ENCODE data around the gene CNOT10.
A peak's percentile ranks its signal among the peaks of the same experiment; 100 is the strongest.
"Not testable (repeated sequence)": the region's sequence is repeated elsewhere in the genome, so short reads cannot be mapped to it uniquely, and the experiment has no call there.

CNOT10 gene

DNA sequence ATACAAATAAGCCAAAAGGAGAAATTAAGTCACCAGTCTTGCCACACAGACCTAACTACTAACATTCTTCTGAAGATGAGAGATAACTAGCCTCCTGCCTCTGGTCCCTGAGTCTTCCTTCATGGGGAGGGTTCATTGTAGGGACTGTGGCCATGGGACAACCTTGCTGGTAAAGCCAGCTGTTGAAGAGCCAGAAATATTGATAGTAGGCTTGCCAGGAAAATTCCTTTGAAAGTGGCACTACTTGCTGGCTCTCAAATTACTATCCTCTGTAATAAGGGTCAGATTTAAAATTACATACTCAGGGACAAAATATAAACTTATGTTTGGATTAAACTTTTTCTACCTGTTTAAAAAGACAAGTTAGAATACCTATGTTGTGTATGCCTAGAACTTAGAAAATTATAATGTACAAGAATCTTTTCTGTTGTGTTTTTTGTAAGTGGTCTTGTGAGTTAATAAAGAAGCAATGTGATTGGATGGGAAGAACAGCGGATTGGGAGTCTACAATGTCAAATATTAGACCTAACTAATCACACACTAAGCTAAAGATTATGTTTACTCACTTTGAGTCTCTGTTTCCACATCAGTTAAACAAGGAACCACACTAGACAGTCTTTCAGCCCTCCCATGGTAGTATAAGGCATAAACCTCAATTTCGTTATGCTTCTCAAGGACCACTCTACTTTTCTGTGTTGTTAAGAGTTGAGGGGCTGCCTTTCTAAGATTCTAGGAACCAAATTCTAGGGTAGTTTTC lies 72.8 kb downstream of the CNOT10 start:
- DNase-seq (ENCODE audit: low read depth in 3 of 3) = no peak

DNA sequence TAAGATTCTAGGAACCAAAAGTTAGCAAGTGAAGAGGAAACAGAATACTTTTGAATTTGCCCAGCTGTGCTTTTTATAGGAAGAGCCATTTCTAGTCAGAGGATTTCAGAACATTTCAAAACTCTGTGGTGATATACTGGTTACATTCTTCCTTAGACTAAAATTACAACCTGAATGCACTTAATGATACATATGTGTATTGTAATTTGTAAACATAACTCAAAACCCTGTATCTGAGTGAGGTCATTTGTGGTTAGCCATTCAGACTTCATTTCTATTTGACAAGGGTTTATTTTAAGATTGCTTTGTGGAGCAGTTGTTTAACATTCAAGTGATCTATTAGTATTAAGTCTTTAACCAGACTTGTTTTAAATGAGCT lies 73.4 kb downstream of the CNOT10 start:
- no peak for DNase-seq (ENCODE audit: low read depth in 3 of 3)

DNA sequence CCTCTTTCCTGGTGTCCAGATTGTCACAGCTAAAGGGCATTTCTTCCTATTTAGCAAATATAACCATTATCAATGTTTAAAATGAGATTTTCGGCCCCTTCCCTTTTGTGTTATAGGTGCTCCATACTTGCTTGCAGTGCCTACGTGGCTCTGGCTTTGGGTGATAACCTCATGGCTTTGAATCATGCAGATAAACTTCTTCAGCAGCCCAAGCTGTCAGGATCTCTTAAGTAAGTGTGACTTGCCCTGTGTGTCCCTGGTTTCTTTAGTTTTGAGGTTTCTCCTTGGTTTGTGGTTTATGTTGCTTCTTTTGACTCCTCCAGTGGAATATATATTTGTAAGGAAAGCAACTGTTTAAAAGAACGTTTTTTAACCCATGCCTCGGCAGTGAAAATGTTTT lies 74.4 kb downstream of the CNOT10 start:
- DNase-seq (ENCODE audit: low read depth in 3 of 3) = no peak

DNA sequence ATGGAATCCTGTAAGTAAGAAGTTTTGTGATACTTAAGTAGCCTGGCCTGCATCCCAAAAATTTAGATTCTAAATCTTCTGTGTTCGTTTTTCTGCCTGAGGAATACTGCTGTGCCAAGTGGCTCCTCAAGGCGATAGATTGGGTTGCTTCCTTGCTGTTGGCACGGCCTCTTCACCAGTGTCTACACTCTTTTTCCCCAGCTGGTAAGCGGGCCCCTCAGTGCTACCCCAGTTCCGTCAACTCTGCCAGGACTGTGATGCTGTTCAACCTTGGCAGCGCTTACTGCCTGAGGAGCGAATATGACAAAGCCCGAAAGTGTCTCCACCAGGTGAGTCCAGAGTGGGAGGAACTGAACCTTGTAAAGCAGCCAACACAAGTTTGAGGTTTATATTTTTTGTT lies 79.5 kb downstream of the CNOT10 start:
- no peak for DNase-seq (ENCODE audit: low read depth in 3 of 3)

DNA sequence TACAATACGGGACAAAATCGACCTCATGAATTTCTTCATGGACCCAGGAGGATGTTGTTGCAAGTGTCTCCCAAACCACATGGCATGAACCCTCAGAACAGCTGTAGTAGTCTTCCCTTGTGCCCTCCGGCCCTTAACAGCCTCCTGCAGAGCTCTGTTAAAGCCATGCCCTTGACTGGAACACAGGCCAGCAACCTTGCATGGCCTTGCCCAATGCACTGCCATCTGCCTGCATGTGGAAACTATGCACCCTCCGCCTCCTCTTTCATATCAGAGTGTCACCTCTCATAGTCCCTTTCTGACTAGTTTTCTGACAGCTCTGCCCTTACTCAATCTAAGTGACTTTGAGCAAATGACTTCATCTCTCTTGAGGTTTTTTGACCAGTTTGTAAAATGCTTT lies 93.4 kb downstream of the CNOT10 start:
- peak in 2 of 3 donors; percentile 18 to 19 for DNase-seq (ENCODE audit: low read depth in 3 of 3)

DNA sequence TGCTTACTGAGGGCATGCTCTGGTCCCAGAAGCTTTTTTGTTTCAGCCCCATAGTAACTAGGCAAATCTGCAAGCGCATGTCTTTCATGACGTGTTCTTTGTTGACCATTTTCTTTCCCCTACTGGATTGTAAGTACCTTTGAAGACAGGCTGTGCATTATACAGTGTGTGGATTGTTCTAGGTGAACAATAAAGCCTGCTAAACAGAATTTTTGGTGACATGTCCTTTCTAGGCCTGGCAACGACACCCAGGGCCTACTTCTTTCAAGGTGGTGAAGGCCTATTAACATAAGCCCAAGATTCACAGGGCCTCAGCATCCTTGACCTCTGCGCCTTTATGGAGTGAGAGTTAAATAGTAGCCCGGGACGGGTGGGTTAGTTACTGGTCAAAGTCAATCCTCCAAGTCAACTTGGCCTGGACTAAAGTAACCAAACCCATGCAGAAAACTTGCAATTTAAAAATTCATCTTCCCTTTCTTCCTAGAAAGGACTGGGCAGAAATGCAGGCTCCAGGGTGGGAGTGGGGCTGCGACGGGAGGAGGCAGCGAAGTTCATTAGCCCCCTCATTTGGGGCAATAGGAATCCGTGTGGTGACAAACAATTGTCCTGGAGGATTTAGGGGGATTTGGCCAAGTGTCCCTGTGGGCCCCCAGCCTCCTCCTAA lies 95.2 kb downstream of the CNOT10 start:
- no peak for DNase-seq (ENCODE audit: low read depth in 3 of 3)

DNA sequence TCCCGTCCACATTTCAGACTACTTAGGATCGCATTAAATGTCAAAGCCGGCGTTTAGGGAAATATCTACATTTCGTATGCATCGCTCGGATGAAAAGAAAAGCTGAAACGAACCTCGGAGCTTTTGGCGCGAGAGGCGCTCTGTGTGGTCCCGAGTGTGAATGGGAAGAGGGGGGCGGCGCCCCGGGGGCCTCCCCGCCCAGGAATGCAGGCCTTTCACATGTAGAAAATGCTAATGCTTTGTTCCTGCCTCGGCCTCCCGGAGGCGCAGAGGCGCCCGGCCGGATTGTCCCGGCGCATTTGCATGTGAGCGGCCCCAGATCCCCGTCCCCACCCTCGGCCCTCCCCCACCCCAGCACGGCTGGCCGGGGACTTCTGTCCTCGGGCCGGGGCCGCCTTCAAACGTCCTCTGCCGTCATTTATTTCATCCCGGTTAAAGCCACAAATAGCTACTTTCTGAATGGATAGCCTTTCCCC lies 95.8 kb downstream of the CNOT10 start:
- DNase-seq (ENCODE audit: low read depth in 3 of 3) = no peak

DNA sequence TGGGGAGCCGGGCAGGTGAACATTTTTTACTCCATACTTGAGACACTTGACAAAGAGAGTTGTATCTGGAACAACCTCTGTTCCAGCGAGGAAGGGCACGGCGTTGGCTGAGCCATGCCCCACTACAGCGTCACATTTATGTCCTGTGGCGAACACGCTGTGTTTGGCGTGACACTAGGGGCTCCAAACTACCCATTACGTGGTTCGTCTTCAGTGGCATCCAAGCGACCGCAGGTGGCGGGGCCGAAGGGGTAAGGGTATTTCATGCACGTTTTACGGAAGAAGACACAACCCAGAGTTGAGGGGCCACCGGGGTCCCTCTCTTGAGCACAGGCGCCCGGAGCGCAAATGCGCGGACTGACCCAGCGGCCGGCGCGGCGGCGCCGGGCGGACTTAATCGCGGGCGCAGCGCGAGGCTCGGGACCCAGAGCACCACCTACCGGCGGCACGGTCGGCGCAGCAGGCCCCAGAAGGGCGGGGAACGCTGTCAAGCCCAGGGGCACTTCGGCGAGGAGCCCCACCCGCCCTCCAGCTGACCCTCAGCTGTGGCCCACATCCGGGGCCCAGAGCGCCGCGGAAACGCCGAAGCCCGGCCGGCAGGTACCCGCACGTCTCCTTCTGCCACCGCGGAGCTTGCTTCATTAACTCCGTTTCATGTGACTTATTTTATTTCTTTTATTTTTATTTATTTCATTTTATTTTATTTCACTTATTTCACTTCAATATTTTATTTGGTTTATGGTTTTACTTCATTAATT lies 96.4 kb downstream of the CNOT10 start:
- DNase-seq (ENCODE audit: low read depth in 3 of 3) = peak; percentile 37 to 64 (median 40)

DNA sequence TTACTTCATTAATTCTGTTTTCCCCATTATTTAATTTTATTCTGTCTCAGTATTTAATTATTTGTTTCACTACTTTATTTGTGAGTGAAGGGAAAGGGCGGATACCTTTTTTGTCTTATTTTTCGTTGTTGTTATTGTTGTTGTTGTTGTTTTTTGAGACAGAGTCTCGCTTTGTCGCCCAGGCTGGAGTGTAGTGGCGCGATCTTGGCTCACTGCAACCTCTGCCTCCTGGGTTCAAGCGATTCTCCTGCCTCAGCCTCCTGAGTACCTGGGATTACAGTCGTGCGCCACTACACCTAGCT lies 96.9 kb downstream of the CNOT10 start:
- DNase-seq (ENCODE audit: low read depth in 3 of 3) = not testable (repeated sequence)

DNA sequence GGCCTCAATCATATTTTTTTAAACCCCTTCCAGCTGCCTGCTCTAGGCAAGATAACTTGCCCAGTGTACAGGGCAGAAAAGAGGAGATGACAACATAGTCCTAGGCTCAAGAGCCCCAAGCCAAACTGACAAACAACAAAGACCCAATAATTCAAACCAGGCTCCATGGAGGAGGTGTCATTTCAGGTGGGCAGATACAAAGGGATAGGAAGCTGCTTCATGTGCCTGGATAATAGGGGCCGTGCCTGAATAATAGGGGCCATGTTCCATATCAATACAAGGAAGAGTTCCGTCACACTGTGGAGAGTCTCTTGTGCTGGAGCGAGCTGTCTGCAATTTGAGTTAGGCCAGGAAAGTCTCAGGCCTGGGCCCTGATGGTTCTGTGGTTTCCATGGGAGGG lies 97.4 kb downstream of the CNOT10 start:
- DNase-seq (ENCODE audit: low read depth in 3 of 3) = no peak

DNA sequence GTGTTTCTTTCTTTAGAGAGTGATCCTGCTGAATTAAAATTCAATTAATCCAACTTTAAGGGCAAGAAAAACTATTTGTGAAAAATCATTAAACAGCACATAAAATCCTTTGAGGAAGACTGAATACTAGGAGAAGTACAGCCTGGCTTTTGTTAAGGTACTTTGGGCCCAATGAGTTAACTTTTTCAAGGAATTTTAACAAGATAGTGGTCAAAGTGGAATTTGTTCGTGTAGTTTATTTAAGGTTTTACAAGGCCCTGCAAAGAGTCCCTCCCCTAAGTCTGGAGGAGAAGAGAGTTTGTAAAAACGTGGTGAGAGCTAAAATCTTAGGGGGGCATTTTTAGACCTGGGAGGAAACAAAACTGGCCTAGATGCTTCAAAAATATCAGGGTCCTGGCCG lies 106.8 kb downstream of the CNOT10 start:
- no peak for DNase-seq (ENCODE audit: low read depth in 3 of 3)

DNA sequence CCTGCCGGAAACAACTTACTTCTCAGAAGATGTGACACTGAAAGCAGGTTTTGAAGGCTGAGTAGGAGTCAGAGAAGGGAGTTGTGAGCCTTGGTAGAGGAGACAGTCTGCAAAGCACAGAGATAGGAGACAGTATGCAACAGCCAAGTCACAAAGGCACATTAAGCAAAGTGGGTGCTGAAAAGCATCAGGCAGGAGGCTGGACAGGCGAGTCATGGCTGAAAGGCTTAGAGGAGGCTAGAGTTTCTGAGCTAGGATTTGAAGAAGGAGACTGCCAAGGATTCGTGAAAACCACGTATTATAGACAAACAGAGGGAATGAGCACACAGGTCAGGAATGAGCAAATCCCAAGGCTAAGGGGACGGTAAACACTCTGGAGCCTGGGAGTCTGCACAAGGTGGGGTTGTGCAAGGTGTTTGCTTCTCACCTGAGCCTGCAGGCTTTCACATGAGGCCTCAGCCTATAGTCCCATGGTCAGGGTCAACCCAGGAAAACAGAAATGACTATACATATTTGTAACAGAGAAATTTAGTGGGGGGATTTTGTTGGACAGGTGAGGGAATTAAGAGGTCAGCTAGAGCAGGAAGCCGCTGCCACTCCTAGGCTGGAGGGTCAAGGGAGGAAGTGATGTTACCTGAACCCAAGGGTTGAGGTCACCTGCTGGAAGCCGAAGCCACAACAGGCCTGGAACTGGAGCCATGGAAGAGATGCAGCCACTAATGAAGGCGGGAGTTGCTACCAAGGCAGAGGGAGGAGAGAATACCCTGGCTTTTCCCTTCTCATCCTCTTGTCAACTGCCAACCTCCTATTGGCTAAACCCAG lies 109.7 kb downstream of the CNOT10 start:
- DNase-seq (ENCODE audit: low read depth in 3 of 3) = no peak

DNA sequence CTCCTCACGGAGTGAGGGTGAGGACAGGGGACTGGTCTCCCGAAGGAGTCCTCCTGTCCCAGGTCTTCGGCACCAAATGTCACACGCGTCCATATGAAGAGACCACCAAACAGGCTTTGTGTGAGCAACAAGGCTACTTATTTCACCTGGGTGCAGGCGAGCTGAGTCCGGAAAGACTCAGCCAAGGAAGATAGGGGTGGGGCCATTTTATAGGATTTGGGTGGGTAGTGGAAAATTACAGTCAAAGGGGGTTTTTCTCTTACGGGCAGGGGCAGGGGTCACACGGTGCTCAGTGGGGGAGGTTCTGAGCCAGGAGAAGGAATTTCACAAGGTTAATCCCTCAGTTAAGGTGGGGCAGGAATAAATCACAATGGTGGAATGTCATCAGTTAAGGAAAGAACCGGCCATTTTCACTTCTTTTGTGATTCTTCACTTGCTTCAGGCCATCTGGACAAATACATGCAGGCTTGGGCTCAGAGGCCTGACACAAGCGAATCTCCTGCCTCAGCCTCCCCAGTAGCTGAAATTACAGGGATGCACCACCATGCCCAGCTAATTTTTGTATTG lies 111.5 kb downstream of the CNOT10 start:
- DNase-seq (ENCODE audit: low read depth in 3 of 3) = not testable (repeated sequence)

DNA sequence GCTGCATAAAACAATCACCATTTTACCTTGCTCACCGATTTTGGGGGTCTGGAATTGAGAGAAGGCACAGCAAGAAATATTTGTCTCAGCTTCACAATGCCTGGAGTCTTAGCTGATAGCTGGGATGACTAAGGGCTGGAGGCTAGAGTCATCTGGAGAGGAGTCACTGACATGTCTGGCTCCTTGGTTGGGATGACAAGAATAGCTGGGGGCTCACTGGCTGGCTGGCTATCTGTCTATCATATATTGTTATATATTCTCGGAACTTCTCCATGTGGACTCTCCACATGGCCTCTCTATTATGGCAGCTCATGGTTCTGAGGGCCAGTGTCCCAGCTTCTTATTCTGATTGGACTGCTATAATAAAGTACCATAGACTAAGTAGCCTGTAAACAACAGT lies 112.8 kb downstream of the CNOT10 start:
- DNase-seq (ENCODE audit: low read depth in 3 of 3) = no peak

DNA sequence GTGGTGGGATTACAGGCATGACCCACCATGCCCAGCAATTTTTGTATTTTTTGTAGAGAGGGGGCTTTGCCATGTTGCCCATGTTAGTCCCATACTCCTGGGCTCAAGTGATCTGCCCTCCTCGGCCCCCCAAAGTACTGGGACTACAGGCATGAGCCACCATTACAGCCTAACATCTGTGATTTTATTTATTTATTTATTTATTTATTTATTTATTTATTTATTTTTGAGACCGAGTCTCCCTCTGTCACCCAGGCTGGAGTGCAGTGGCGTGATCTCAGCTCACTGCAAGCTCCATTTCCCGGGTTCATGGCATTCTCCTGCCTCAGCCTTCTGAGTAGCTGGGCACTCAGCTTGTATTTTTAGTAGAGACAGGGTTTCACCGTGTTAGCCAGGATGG lies 116.5 kb downstream of the CNOT10 start:
- DNase-seq (ENCODE audit: low read depth in 3 of 3) = not testable (repeated sequence)

DNA sequence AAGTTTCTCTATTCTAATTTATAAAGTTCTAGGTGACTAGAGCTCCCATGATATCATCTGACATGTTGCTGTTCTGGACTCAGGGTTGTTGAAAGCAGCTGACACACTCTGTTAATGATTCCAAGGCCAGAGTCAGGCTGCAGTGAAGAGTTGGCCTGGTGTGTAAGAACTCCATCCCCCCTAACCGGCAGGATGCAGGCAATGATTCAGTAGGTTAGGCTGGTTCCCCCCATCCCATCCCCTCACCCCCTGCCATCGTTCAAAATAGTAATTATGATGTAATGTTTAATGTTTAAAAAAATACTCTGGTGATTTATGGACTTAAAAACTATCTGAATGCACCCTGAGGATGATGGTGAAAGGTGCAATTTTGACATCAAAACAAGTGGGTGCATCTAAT lies 128.2 kb downstream of the CNOT10 start:
- no peak for DNase-seq (ENCODE audit: low read depth in 3 of 3)

DNA sequence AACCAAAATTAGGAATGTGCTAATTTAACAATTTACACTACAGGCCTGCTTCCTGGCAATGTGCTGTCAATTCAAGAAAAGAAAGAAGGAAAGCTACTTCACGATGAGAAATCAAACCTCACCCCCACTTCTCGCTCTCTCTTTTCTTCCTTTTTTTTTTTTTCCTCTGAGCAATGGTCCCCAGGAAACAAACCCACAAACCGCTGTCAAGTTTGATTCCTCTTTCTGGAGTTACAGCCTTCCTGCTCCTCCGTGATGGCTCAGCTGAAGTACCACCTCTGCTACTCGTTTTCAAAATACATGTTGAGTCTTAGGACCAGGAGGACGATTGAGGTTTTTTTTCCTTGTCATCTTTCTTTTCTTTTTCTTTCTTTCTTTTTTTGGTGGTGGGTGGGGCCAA lies 129.4 kb downstream of the CNOT10 start:
- DNase-seq (ENCODE audit: low read depth in 3 of 3) = no peak

DNA sequence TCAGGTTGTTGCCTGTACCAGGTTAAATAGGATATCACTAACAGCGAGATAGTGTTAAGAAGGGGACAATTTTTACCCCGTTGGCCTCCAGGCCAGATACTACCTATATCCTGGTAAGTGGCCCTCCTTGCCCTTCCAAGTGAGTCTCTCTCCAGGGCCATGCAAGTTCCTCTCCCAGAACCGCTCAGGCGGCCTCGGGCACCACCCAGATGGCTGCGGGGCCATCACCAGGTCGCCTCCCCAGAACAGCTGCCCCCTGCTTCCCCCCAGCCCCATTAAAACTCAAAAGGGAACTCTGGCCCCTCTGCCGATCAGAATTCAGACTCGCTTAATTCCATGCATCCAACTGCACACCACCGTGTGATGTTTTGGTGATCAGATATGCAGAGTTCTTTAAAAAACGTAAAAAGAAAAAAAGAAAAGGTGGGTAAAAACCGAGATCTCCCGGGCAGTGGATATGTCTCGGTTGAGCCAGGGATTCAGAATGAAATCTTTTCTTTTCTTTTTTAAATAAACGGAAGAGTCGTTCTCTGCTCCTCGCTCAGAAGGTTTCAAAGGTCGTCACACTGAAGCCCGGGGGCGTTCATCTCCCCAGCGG lies 131.0 kb downstream of the CNOT10 start:
- no peak for DNase-seq (ENCODE audit: low read depth in 3 of 3)

DNA sequence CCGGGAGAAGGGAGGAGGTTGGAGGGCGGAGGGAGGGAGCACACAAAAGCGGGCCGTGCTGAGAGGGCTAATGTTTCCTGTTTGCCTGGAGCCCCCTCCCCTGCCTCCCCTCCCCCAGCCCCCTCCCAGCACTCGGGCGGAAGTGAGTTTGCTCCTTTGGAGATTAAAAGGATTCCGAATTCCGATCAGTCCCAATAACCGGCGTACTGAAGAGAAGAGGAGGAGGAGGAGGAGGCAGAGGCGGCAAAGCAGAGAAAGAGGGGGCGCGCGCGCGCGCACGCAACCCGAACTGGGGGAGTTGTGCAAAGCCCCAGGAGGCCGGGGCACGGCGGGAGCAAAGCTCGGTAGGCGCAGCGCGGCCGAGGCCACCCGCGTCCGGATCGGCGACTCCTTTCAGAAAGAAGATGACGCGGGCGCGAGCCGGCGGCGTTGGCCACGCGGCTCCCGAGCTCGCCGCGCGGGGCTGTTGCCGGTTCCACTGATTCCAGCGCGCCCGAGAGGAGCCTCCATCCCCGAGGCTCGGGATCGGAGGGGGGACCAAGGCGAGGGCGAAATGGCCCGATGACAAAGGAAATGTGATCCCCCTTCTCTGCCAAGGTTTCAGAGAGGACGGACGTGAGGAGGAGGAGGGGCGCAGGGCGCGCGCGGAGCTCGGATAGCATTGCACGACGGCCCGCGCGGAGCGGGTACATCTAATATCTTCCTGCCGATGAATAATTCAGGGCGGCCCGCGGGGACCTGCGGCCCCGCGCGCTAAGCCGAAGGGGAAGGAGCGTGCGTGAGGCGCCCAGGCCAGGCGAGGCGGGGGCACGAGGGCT lies 131.7 kb downstream of the CNOT10 start:
- no peak for DNase-seq (ENCODE audit: low read depth in 3 of 3)

DNA sequence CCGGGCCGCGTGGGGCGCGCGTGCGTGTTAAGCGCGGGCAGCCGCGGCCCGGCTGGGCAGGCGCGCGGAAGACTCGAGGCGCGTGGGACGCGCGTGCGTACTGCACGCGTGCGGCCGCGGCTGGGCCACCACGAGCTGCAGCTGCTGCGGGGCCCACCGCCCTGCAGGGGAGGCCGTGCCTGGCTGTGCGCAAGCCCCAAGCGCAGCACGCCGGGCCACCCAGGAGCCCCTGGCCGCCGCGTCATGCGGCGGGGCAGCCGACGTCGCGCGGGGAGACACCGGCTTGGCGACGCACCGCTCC lies 132.2 kb downstream of the CNOT10 start:
- DNase-seq (ENCODE audit: low read depth in 3 of 3) = no peak
